Thyroid gland (tissue), 4 donors: ENCODE results near the gene ALDH1B1. TPM values are rescaled to one million over a fixed set of nuclear protein-coding genes. Genes with fewer than 3 reads are reported as not detected.

Experiments
- DNase-seq, 2 donors: peaks; one replicate each; pipeline ENCODE4 v3.0.0-alpha.2; 2019
- H3K27ac ChIP-seq, 3 donors: fragments of 200-600 bp; sonication (generic); 1 replicate in 2 of 3; 2 replicates in 1 of 3; pipeline ENCODE4 v1.5.1; 2016 to 2019; ENCODE audit warnings: mild to moderate bottlenecking in 1 of 3, moderate library complexity in 1 of 3
- H3K27me3 ChIP-seq: fragments of 200-600 bp; sonication (generic); one replicate; pipeline ENCODE4 v1.5.1; 2019
- H3K36me3 ChIP-seq, 2 donors: fragments of 200-600 bp; sonication (generic); one replicate each; pipeline ENCODE4 v1.5.1; 2016 to 2019
- H3K4me1 ChIP-seq, 2 donors: fragments of 200-600 bp; sonication (generic); one replicate each; pipeline ENCODE4 v1.5.1; 2017 to 2019
- H3K4me3 ChIP-seq, 3 donors: fragments of 200-600 bp; sonication (generic); replicated peaks in 1 of 3; 1 replicate in 2 of 3; 2 replicates in 1 of 3; pipeline ENCODE4 v1.5.1; 2016; ENCODE audit warnings: mild to moderate bottlenecking in 1 of 3
- H3K9me3 ChIP-seq: fragments of 200-600 bp; sonication (generic); one replicate; pipeline ENCODE4 v1.5.1; 2017
- POLR2A ChIP-seq, 2 donors: fragments of 450-650 bp; IDR thresholded peaks; one replicate each; pipeline ENCODE4 v1.6.1; 2017; ENCODE audit warnings: antibody characterized with exemption in 2 of 2, mild to moderate bottlenecking in 2 of 2, moderate library complexity in 1 of 2
- WGBS, 2 donors: methylation state at CpG; one replicate each; pipeline ENCODE4 v1.1.5; 2017; 5-methylcytosine and 5-hydroxymethylcytosine counted together
- intact Hi-C: fragments of 100-400 bp; cut with DNase I; formaldehyde crosslinking; loops from one replicate; pipeline ENCODE4 v1.15.1; 2023
- total RNA-seq, 4 donors: library from RNA; depleted of rRNA; stranded (reverse); fragments of >200 nt; gene quantifications; one replicate each; pipeline ENCODE4 v1.2.3, GENCODE V29; 2016
- TF ChIP-seq, protein P1 (sequence below), 6 experiments: fragments of 200-600 bp in 3 of 6; fragments of 450-650 bp in 3 of 6; sonication (generic) in 3 of 6; IDR thresholded peaks; one replicate each; pipeline ENCODE4 v1.5.1; 2016 to 2019; ENCODE audit warnings: antibody characterized with exemption in 6 of 6, mild to moderate bottlenecking in 2 of 6, inconsistent platforms in 1 of 6, moderate library complexity in 1 of 6

The ALDH1B1 gene
- total RNA-seq, 4 donors from 2014 or later: 11.3 to 33.9 (median 22.8) TPM

DNA sequence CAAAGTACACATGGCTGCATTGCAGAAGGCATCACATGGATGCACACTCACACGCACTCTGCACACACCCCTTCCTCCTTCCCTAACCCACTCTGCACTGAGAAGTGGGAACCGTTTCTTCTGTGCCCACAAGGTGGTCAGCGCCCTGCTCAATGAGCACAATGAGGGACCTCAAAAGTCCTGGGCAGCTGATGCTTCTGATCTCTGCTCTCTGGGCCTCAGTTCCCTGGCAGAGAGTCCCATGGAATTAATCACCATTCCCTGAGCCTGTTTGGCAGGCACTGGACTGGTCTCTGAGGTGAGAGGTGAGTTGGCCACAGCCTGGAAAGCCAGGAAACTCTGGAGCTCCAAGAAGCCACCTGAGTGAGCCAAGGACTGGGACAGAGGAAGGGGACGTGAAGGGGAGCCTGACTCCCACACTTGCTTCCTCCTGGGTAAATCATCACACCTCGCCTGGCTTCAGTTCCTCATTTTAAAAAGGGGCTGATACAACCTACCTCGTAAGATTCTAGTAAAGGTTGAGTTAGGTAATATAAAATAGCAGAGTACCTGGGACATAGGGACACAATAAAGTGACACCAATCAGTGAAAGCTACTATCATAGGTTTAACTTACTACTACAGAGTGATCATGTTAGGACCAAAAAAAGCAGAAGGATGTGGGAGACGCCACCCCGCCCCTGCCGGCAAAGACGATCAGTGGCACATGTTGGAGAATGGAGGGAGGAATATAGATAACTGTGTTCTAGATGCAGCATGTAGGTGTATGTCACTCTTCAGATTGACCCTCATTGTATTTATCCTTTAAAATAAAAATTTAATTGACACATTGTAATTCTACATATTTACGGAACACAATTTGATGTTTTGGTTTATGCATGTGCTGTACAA lies 52.9 kb downstream of the ALDH1B1 start:
- DNase-seq: no peak
- H3K4me1 ChIP-seq: no peaks in the 10 kb centered on the region
- H3K27ac ChIP-seq: no peak overlapping the region
- intact Hi-C loops: no loop called here
- 76 to 80% methylated on average over 8 to 10 of the region's 11 CpGs for WGBS, 2 donors
- H3K9me3 ChIP-seq: no peaks in the 10 kb centered on the region
- H3K36me3 ChIP-seq: no peaks in the 10 kb centered on the region
- TF ChIP-seq POLR2A (IDR thresholded peaks at IDR 0.05): no peak
- TF ChIP-seq, protein P1, sequence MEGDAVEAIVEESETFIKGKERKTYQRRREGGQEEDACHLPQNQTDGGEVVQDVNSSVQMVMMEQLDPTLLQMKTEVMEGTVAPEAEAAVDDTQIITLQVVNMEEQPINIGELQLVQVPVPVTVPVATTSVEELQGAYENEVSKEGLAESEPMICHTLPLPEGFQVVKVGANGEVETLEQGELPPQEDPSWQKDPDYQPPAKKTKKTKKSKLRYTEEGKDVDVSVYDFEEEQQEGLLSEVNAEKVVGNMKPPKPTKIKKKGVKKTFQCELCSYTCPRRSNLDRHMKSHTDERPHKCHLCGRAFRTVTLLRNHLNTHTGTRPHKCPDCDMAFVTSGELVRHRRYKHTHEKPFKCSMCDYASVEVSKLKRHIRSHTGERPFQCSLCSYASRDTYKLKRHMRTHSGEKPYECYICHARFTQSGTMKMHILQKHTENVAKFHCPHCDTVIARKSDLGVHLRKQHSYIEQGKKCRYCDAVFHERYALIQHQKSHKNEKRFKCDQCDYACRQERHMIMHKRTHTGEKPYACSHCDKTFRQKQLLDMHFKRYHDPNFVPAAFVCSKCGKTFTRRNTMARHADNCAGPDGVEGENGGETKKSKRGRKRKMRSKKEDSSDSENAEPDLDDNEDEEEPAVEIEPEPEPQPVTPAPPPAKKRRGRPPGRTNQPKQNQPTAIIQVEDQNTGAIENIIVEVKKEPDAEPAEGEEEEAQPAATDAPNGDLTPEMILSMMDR (IDR thresholded peaks at IDR 0.05): no peak
- H3K27me3 ChIP-seq: no peaks in the 10 kb centered on the region
- H3K4me3 ChIP-seq: no peak overlapping the region

DNA sequence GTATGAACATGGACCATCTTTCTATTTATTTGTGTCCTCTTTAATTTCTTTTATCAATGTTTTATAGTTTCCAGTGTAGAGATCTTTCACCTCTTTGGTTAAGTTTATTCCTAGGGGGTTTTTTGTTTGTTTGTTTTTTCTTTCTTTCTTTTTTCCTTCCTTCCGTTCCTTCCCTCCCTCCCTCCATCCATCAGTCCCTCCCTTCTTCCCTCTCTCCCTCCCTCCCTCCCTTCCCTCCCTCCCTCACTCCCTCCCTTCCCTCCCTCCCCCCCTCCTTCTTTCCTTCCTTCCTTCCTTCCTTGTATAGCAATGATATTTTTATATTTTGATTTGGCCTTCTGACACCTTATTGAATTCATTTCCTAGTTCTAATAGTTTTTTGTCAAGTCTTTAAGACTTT lies 55.2 kb downstream of the ALDH1B1 start:
- TF ChIP-seq, protein P1 (IDR thresholded peaks at IDR 0.05): no peak
- TF ChIP-seq POLR2A (IDR thresholded peaks at IDR 0.05): no peak
- no peaks in the 10 kb centered on the region for H3K9me3 ChIP-seq
- H3K4me1 ChIP-seq: no peaks in the 10 kb centered on the region
- no peaks in the 10 kb centered on the region for H3K36me3 ChIP-seq
- no peaks in the 10 kb centered on the region for H3K27me3 ChIP-seq
- H3K27ac ChIP-seq: no peak overlapping the region
- intact Hi-C loops: no loop called here
- 58 to 66% methylated on average over 1 of the region's 1 CpG for whole genome bisulfite sequencing, 2 donors
- no peak overlapping the region for H3K4me3 ChIP-seq
- DNase-seq: no peak

Other genes starting within 250 kb of the ALDH1B1 start
- gene IGFBPL1, start 31.8 kb downstream of the ALDH1B1 start, total RNA-seq: 100 to 1,000 TPM in 1 of 4 donors, 10 to 100 TPM in 3; 20.3 to 116 (median 29.1) TPM
- 10 to 100 TPM; 10.5 to 16.3 (median 12.6) TPM for gene ANKRD18A, start 227.9 kb downstream of the ALDH1B1 start, total RNA-seq